Measurements from ENCODE around the gene SH3RF2.

SH3RF2 gene

GRCh38 chr5:146051678-146052077 lies 115.3 kb downstream of the SH3RF2 start:
- DNase-seq: no peak

GRCh38 chr5:146052780-146053179 lies 116.4 kb downstream of the SH3RF2 start:
- DNase-seq: peak; percentile 47

GRCh38 chr5:146055432-146055831 lies 119.1 kb downstream of the SH3RF2 start:
- peak; percentile 17 for DNase-seq

GRCh38 chr5:146059460-146060220 lies 123.3 kb downstream of the SH3RF2 start:
- DNase-seq: peak; percentile 35

GRCh38 chr5:146060221-146060585 lies 123.8 kb downstream of the SH3RF2 start:
- DNase-seq: peak; percentile 19

- DNase-seq: no peak
Observed at GRCh38 chr5:146066968-146067367, 130.6 kb downstream of the SH3RF2 start.

GRCh38 chr5:146068206-146068605 lies 131.8 kb downstream of the SH3RF2 start:
- DNase-seq: no peak

GRCh38 chr5:146068977-146069779 lies 132.8 kb downstream of the SH3RF2 start:
- DNase-seq: peak; percentile 23

- DNase-seq: no peak
Observed at GRCh38 chr5:146069780-146070099, 133.4 kb downstream of the SH3RF2 start.

- no peak for DNase-seq
Observed at GRCh38 chr5:146070746-146071145, 134.4 kb downstream of the SH3RF2 start.

GRCh38 chr5:146071171-146071570 lies 134.8 kb downstream of the SH3RF2 start:
- peak; percentile 22 for DNase-seq

GRCh38 chr5:146072595-146072994 lies 136.2 kb downstream of the SH3RF2 start:
- no peak for DNase-seq

- DNase-seq: no peak
Observed at GRCh38 chr5:146073239-146073900, 137.0 kb downstream of the SH3RF2 start.

GRCh38 chr5:146076028-146076427 lies 139.7 kb downstream of the SH3RF2 start:
- DNase-seq: no peak

GRCh38 chr5:146076455-146076854 lies 140.1 kb downstream of the SH3RF2 start:
- DNase-seq: no peak

GRCh38 chr5:146078566-146078965 lies 142.2 kb downstream of the SH3RF2 start:
- DNase-seq: no peak

- no peak for DNase-seq
Observed at GRCh38 chr5:146079695-146080373, 143.5 kb downstream of the SH3RF2 start.

- DNase-seq: no peak
Observed at GRCh38 chr5:146081556-146081955, 145.2 kb downstream of the SH3RF2 start.

- DNase-seq: no peak
Observed at GRCh38 chr5:146082798-146083197, 146.4 kb downstream of the SH3RF2 start.

GRCh38 chr5:146084376-146084775 lies 148.0 kb downstream of the SH3RF2 start:
- DNase-seq: no peak

- no peak for DNase-seq
Observed at GRCh38 chr5:146088098-146088497, 151.7 kb downstream of the SH3RF2 start.

GRCh38 chr5:146089287-146089686 lies 152.9 kb downstream of the SH3RF2 start:
- no peak for DNase-seq

GRCh38 chr5:146091881-146092280 lies 155.5 kb downstream of the SH3RF2 start:
- no peak for DNase-seq

Data from islet precursor cell (in vitro differentiated cells).